ENCODE results near the gene WDR11. TPM values are rescaled to one million over a fixed set of nuclear protein-coding genes. Genes with fewer than 3 reads are reported as not detected.
A peak's percentile ranks its signal among the peaks of the same experiment; 100 is the strongest.

Gene WDR11
- total and polyA plus RNA-seq, 9 of the 15 experiments (the other 6 are each of a cell fraction or from before 2014, with no cell fraction given), result 12.4 to 50.7 (median 23.6) TPM

- ATAC-seq, result peak; percentile 100
- no peaks in the 10 kb centered on the region for H3K9me3 ChIP-seq (replicated peaks; ENCODE audit: control insufficient read depth, insufficient read depth, low read depth, low read length)
- no peaks in the 10 kb centered on the region for H4K20me1 ChIP-seq (replicated peaks; ENCODE audit: control insufficient read depth, insufficient read depth, low read length)
- H3K36me3 ChIP-seq (ENCODE audit: control insufficient read depth, insufficient read depth, low read length), result no peaks in the 10 kb centered on the region
- no peak overlapping the region; the same call in 1 of the 2 replicates for H3K4me2 ChIP-seq (ENCODE audit: insufficient read depth, low read length)
- no peak overlapping the region for H3K4me3 ChIP-seq
- H3K4me1 ChIP-seq (replicated peaks in 1 of 2; ENCODE audit: control insufficient read depth in 2 of 2, insufficient read depth in 2 of 2, low read length in 2 of 2), result peaks cover 0 to 8% of the 10 kb centered on the region in 2 experiments; a peak in 1 of 5 replicates
- intact Hi-C loops (cut with micrococcal nuclease) (loop anchor here (10.0 kb wide), 2 partner anchors 656 to 786 kb away; no protein-coding TSS in a partner anchor), in situ Hi-C loops (cut with MboI) (loop anchor here (10.0 to 25.0 kb wide), 2 partner anchors 786 to 963 kb away; no protein-coding TSS in a partner anchor)
- WGBS (ENCODE audit: insufficient coverage, low coverage, missing lambda C conversion rate), result 3% methylated on average over 13 of the region's 47 CpGs
- no peaks in the 10 kb centered on the region for H3K9me1 ChIP-seq (ENCODE audit: control insufficient read depth, insufficient read depth, low read length)
- no peak for FAIRE-seq
- no peak overlapping the region for H2AFZ ChIP-seq (ENCODE audit: low read depth, low read length)
- H3K27ac ChIP-seq (ENCODE audit: extremely low read depth, low read depth, low read length), result no peak overlapping the region
- H3K27me3 ChIP-seq (ENCODE audit: control insufficient read depth in 2 of 2, insufficient read depth in 2 of 2, low read length in 2 of 2), result peaks cover 2 to 24% of the 10 kb centered on the region in 2 experiments; a peak in 3 of 5 replicates
- POLR2A ChIA-PET, result no interaction called here
- CTCF ChIA-PET (ENCODE audit: low intra/inter-chr PET ratio), result interaction anchor here (0.7 kb wide), 1 partner anchor 951 kb away, joined by 4 read pairs; no protein-coding TSS in a partner anchor
- H3K79me2 ChIP-seq (ENCODE audit: control insufficient read depth, insufficient read depth, low read length), result no peaks in the 10 kb centered on the region
- BruUV-seq (replicated peaks), result no TSS peak
- H3K9ac ChIP-seq (ENCODE audit: insufficient read depth in 1 of 2, low read depth in 2 of 2, low read length in 2 of 2), result no peak overlapping the region
- DNase-seq (ENCODE audit: extremely low read depth in 1 of 4, low spot score in 3 of 4), result peak; percentile 62 to 78 (median 76)
- TF ChIP-seq REST (IDR thresholded peaks at IDR 0.05; ENCODE audit: borderline replicate concordance), result peak; percentile 36; the same call in 1 of the 2 replicates
- no peak for TF ChIP-seq REST (CRISPR knock-in tag; IDR thresholded peaks at IDR 0.05; ENCODE audit: low read depth)
- peak; percentile 34; the same call in 1 of the 2 replicates for TF ChIP-seq SMC3 (conservative IDR thresholded peaks at IDR 0.05; ENCODE audit: insufficient read depth, low read depth, low read length)
- no peak for TF ChIP-seq MAFF (IDR thresholded peaks at IDR 0.05; ENCODE audit: low read length)
- TF ChIP-seq CXXC5 (CRISPR knock-in tag; IDR thresholded peaks at IDR 0.05), result peak; percentile 26; the same call in 1 of the 2 replicates
- peak; percentile 37 to 70; a peak in 3 of 4 replicates for TF ChIP-seq RAD21 (CRISPR knock-in tag; conservative IDR thresholded peaks at IDR 0.05 in 1 of 2, IDR thresholded peaks at IDR 0.05 in 1 of 2)
- TF ChIP-seq CTCF (IDR thresholded peaks at IDR 0.05 in 2 of 3, conservative IDR thresholded peaks at IDR 0.05 in 1 of 3; ENCODE audit: insufficient read depth in 2 of 3, low read depth in 1 of 3, low read length in 3 of 3), result peak; percentile 59 to 77 (median 64); a peak in 5 of 6 replicates
- TF ChIP-seq ZFX (CRISPR knock-in tag; IDR thresholded peaks at IDR 0.05), result no peak
- no peak for TF ChIP-seq ZNF274 (IDR thresholded peaks at IDR 0.05; ENCODE audit: borderline replicate concordance, low read depth, low read length)
- TF ChIP-seq STAG1 (CRISPR knock-in tag; IDR thresholded peaks at IDR 0.05; ENCODE audit: borderline replicate concordance), result peak; percentile 17; the same call in 1 of the 2 replicates
Observed at GRCh38 chr10:120948889-120949608, 97.9 kb downstream of the WDR11 start.

Measured in K562 (cell line).